DND-41 (cell line): ENCODE measurements around the gene ASMT.

Source experiments
- ATAC-seq: fragments of 200-7000 bp; cut with Tn5 transposase; 3 replicates; pipeline ENCODE4 v1.9.1; 2021; ENCODE audit warnings: low read depth; ENCODE audit not compliant: insufficient read depth
- DNase-seq: peaks from one replicate; pipeline ENCODE4 v3.0.0-alpha.2; 2020
- H2AFZ ChIP-seq: 2 replicates; pipeline ENCODE4 v1.6.0; 2012; ENCODE audit warnings: low read depth, low read length
- H3K27ac ChIP-seq: 2 replicates; pipeline ENCODE4 v1.5.1; 2012; ENCODE audit warnings: low read length, inconsistent platforms
- H3K27me3 ChIP-seq: fragments of 200-600 bp; sonication (generic); 2 replicates; pipeline ENCODE4 v1.6.0; 2012; ENCODE audit warnings: low read length, mild to moderate bottlenecking, inconsistent platforms; ENCODE audit not compliant: insufficient read depth, poor library complexity
- H3K36me3 ChIP-seq: 2 replicates; pipeline ENCODE4 v1.5.1; 2012; ENCODE audit warnings: low read length, inconsistent platforms; ENCODE audit not compliant: insufficient read depth
- H3K4me1 ChIP-seq: 2 replicates; pipeline ENCODE4 v1.5.1; 2012; ENCODE audit warnings: mild to moderate bottlenecking, low read length; ENCODE audit not compliant: insufficient read depth
- H3K4me2 ChIP-seq: 2 replicates; pipeline ENCODE4 v1.6.0; 2012; ENCODE audit warnings: mild to moderate bottlenecking, moderate library complexity, low read length, inconsistent platforms; ENCODE audit not compliant: insufficient read depth
- H3K4me3 ChIP-seq, 2 experiments: fragments of 200-600 bp in 1 of 2; shearing (Covaris generic) in 1 of 2; 2 replicates each; pipeline ENCODE4 v1.5.1; 2012 to 2016; ENCODE audit warnings: inconsistent platforms in 2 of 2, low read length in 2 of 2, mild to moderate bottlenecking in 2 of 2, low read depth in 1 of 2, moderate library complexity in 1 of 2
- H3K79me2 ChIP-seq: 2 replicates; pipeline ENCODE4 v1.6.0; 2012; ENCODE audit warnings: low read length, inconsistent platforms; ENCODE audit not compliant: insufficient read depth
- H3K9ac ChIP-seq: 2 replicates; pipeline ENCODE4 v1.6.0; 2012; ENCODE audit warnings: low read depth, mild to moderate bottlenecking, inconsistent platforms, low read length, moderate library complexity
- H3K9me3 ChIP-seq: 2 replicates; pipeline ENCODE4 v1.5.1; 2012; ENCODE audit warnings: low read length, moderate library complexity, mild to moderate bottlenecking, inconsistent platforms; ENCODE audit not compliant: insufficient read depth, severe bottlenecking
- H4K20me1 ChIP-seq: 2 replicates; pipeline ENCODE4 v1.6.0; 2012; ENCODE audit warnings: low read length; ENCODE audit not compliant: insufficient read depth
- CTCF ChIP-seq: IDR thresholded peaks from 2 replicates; pipeline ENCODE4 v1.5.1; 2012; ENCODE audit warnings: borderline replicate concordance, low read length, moderate library complexity, mild to moderate bottlenecking; ENCODE audit not compliant: poor library complexity, severe bottlenecking; ENCODE audit errors: extremely low read depth
- EZH2 ChIP-seq: IDR thresholded peaks from 3 replicates; pipeline ENCODE4 v1.6.1; 2012; ENCODE audit warnings: borderline replicate concordance, low read depth, mild to moderate bottlenecking, moderate library complexity, low read length, inconsistent platforms; ENCODE audit not compliant: severe bottlenecking

The ASMT gene

GRCh38 chrX:1597345-1598020 lies 17.4 kb upstream of the ASMT start:
- DNase-seq (no peak), ATAC-seq (no peak)
- Histone ChIP-seq H3K9me3 (peaks cover 8% of the 10 kb centered on the region), H2AFZ (no peak overlapping the region), H3K4me1 (peaks cover 22% of the 10 kb centered on the region), H3K36me3 (peaks cover 96% of the 10 kb centered on the region), H3K27ac (no peak overlapping the region), H3K79me2 (peaks cover 76% of the 10 kb centered on the region), H3K27me3 (no peaks in the 10 kb centered on the region), H4K20me1 (peaks cover 72% of the 10 kb centered on the region), H3K9ac (no peak overlapping the region), H3K4me3 (no peak overlapping the region), H3K4me2 (no peak overlapping the region)
- TF ChIP-seq EZH2 = no peak
- TF ChIP-seq CTCF = no peak

- Histone ChIP-seq H3K4me2 (no peak overlapping the region), H3K9ac (no peak overlapping the region), H3K27ac (no peak overlapping the region), H3K36me3 (peaks cover 97% of the 10 kb centered on the region), H3K79me2 (peaks cover 68% of the 10 kb centered on the region), H3K9me3 (peaks cover 8% of the 10 kb centered on the region), H4K20me1 (peaks cover 64% of the 10 kb centered on the region), H2AFZ (no peak overlapping the region), H3K27me3 (no peaks in the 10 kb centered on the region), H3K4me1 (peaks cover 14% of the 10 kb centered on the region), H3K4me3 (no peak overlapping the region)
- ATAC-seq (0 out of 3 replicates have a peak, but pooled peaks have one; percentile 15), DNase-seq (no peak)
- no peak for TF ChIP-seq CTCF
- no peak for TF ChIP-seq EZH2
Measured at GRCh38 chrX:1598021-1598875, 16.6 kb upstream of the ASMT start.

GRCh38 chrX:1598876-1599790 lies 15.7 kb upstream of the ASMT start:
- ATAC-seq = no peak
- no peak overlapping the region for H3K27ac ChIP-seq
- peaks cover 8% of the 10 kb centered on the region for H3K9me3 ChIP-seq
- no peak overlapping the region for H3K4me2 ChIP-seq
- no peak overlapping the region for H3K4me3 ChIP-seq
- peaks cover 59% of the 10 kb centered on the region for H3K79me2 ChIP-seq
- no peaks in the 10 kb centered on the region for H3K27me3 ChIP-seq
- no peak for DNase-seq
- H4K20me1 ChIP-seq = peaks cover 58% of the 10 kb centered on the region
- peaks cover 92% of the 10 kb centered on the region for H3K36me3 ChIP-seq
- H3K4me1 ChIP-seq = peaks cover 5% of the 10 kb centered on the region
- H2AFZ ChIP-seq = no peak overlapping the region
- TF ChIP-seq EZH2 (no peak), CTCF (no peak)
- H3K9ac ChIP-seq = no peak overlapping the region
